PC-9 (cell line): Measurements from ENCODE around the gene PSME3IP1. TPM values are rescaled to one million over a fixed set of nuclear protein-coding genes. Genes with fewer than 3 reads are reported as not detected.

Experiments used
- BruUV-seq: library from RNA; stranded (reverse); fragments of 400-500 nt; replicated peaks from 2 replicates; lab custom pipeline; 2021; lab: Mats Ljungman, UMichigan
- CTCF ChIA-PET: fragments of 300-600 bp; sonication (Branson Sonifier 250); formaldehyde crosslinking; loops from one replicate; lab custom pipeline; 2022; ENCODE audit warnings: antibody characterized with exemption; lab: Charles Lee
- POLR2A ChIA-PET: fragments of 300-600 bp; sonication (Branson Sonifier 250); formaldehyde crosslinking; loops from one replicate; lab custom pipeline; 2022; ENCODE audit warnings: antibody characterized with exemption; ENCODE audit not compliant: unreplicated experiment; lab: Charles Lee
- DNase-seq, 2 experiments: peaks; one replicate each; pipeline versions ENCODE4 v3.0.0 to v3.0.0-alpha.2; 2015 to 2022; ENCODE audit warnings: mixed read lengths in 1 of 2
- H2AFZ ChIP-seq: fragments of 200-600 bp; sonication (generic); 2 replicates; pipeline ENCODE4 v1.8.1; 2017; ENCODE audit warnings: antibody characterized with exemption
- H3F3A ChIP-seq: fragments of 200-600 bp; sonication (generic); 2 replicates; pipeline ENCODE4 v1.8.1; 2017; ENCODE audit warnings: antibody characterized with exemption, mild to moderate bottlenecking, low read depth; ENCODE audit not compliant: insufficient read depth
- H3K27ac ChIP-seq: fragments of 200-600 bp; sonication (generic); 2 replicates; pipeline ENCODE4 v1.6.1; 2016; ENCODE audit warnings: mixed run types
- H3K27me3 ChIP-seq: fragments of 200-600 bp; sonication (generic); 2 replicates; pipeline ENCODE4 v1.6.1; 2016; ENCODE audit warnings: low read depth, mixed run types; ENCODE audit not compliant: insufficient read depth
- H3K36me3 ChIP-seq: fragments of 200-600 bp; sonication (generic); 2 replicates; pipeline ENCODE4 v1.6.1; 2016; ENCODE audit warnings: low read depth, mixed run types
- H3K4me1 ChIP-seq: fragments of 200-600 bp; sonication (generic); replicated peaks from 2 replicates; pipeline ENCODE4 v1.6.1; 2016; ENCODE audit warnings: mixed run types; ENCODE audit not compliant: insufficient read depth
- H3K4me2 ChIP-seq: fragments of 200-600 bp; sonication (generic); 2 replicates; pipeline ENCODE4 v1.6.1; 2017; ENCODE audit warnings: mixed run types
- H3K4me3 ChIP-seq: fragments of 200-600 bp; sonication (generic); 2 replicates; pipeline ENCODE4 v1.6.1; 2016; ENCODE audit warnings: mixed run types
- H3K79me2 ChIP-seq: fragments of 200-600 bp; sonication (generic); 2 replicates; pipeline ENCODE4 v1.6.1; 2017; ENCODE audit warnings: low read depth, mixed run types
- H3K9me2 ChIP-seq: fragments of 200-600 bp; sonication (generic); 2 replicates; pipeline ENCODE4 v1.8.1; 2017; ENCODE audit warnings: mild to moderate bottlenecking; ENCODE audit not compliant: insufficient read depth
- H3K9me3 ChIP-seq: fragments of 200-600 bp; sonication (generic); 2 replicates; pipeline ENCODE4 v1.8.1; 2016; ENCODE audit warnings: low read depth; ENCODE audit not compliant: insufficient read depth
- H4K20me1 ChIP-seq: fragments of 200-600 bp; sonication (generic); 2 replicates; pipeline ENCODE4 v1.8.1; 2017; ENCODE audit not compliant: insufficient read depth
- EZH2 ChIP-seq: fragments of 200-600 bp; sonication (generic); IDR thresholded peaks from 2 replicates; pipeline ENCODE4 v1.8.0; 2017; ENCODE audit warnings: antibody characterized with exemption, low read depth
- intact Hi-C: fragments of 100-400 bp; cut with micrococcal nuclease; formaldehyde crosslinking; loops from one replicate; pipeline ENCODE4 v1.10.0; 2022; ENCODE audit not compliant: unreplicated experiment
- total RNA-seq: library from RNA; stranded (reverse); gene quantifications from 2 replicates; pipeline ENCODE4 v1.2.3, GENCODE V29; 2021
- TF ChIP-seq, protein P1 (sequence below): fragments of 200-600 bp; sonication (generic); conservative IDR thresholded peaks from 2 replicates; pipeline ENCODE4 v1.6.1; 2017; ENCODE audit warnings: mixed run types, antibody characterized with exemption, mild to moderate bottlenecking, moderate library complexity

The PSME3IP1 gene
- total RNA-seq, 1 experiment from 2014 or later: 121 TPM

DNA sequence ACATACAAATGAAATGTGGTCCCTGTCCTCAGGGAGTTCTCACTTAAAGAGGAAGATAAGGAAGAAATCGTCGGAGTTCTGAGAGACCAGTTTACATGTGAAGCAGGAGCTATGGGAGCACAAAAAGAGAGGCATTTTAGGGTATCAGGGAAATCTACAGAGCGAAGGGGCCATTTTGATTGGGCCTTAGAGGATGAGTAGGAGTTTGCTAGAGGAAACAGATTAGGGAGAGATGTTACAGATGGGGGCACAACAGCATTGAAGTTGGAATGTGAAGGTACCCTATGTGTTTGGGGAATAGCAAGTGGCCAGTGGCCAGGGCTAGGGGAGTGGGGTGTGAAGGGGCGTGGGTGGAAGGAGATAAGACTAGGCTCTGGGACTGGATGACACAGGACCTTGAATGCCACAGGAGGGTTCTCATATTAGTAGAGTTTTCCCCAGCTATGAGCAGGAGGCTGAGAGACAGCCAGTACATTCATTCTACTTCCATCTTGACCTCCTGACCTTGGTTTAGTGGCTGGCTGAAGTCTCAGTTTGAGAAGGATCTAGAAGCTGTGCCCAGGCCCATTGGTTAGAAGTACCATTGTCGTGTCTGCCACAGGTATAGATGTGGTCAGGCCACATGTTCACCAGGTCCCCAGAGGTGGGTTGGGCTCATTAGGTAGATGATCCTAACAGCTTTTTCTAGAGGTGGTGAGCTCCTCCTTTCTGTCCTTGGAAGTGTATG, 58.6 kb downstream of the PSME3IP1 start:
- H3K4me3 ChIP-seq: no peak overlapping the region
- TF ChIP-seq EZH2: no peak
- TF ChIP-seq, protein P1, sequence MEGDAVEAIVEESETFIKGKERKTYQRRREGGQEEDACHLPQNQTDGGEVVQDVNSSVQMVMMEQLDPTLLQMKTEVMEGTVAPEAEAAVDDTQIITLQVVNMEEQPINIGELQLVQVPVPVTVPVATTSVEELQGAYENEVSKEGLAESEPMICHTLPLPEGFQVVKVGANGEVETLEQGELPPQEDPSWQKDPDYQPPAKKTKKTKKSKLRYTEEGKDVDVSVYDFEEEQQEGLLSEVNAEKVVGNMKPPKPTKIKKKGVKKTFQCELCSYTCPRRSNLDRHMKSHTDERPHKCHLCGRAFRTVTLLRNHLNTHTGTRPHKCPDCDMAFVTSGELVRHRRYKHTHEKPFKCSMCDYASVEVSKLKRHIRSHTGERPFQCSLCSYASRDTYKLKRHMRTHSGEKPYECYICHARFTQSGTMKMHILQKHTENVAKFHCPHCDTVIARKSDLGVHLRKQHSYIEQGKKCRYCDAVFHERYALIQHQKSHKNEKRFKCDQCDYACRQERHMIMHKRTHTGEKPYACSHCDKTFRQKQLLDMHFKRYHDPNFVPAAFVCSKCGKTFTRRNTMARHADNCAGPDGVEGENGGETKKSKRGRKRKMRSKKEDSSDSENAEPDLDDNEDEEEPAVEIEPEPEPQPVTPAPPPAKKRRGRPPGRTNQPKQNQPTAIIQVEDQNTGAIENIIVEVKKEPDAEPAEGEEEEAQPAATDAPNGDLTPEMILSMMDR: no peak
- H3K27me3 ChIP-seq: no peaks in the 10 kb centered on the region
- no peaks in the 10 kb centered on the region for H3K4me1 ChIP-seq
- H3K27ac ChIP-seq: no peak overlapping the region
- no peaks in the 10 kb centered on the region for H4K20me1 ChIP-seq
- intact Hi-C loops: no loop called here
- no TSS peak for BruUV-seq
- no peak overlapping the region for H2AFZ ChIP-seq
- no peaks in the 10 kb centered on the region for H3K9me2 ChIP-seq
- no peaks in the 10 kb centered on the region for H3K79me2 ChIP-seq
- ChIA-PET POLR2A (no interaction called here), CTCF (no interaction called here)
- no peaks in the 10 kb centered on the region for H3K9me3 ChIP-seq
- no peaks in the 10 kb centered on the region for H3K36me3 ChIP-seq
- DNase-seq: no peak
- no peaks in the 10 kb centered on the region for H3F3A ChIP-seq
- no peak overlapping the region for H3K4me2 ChIP-seq

DNA sequence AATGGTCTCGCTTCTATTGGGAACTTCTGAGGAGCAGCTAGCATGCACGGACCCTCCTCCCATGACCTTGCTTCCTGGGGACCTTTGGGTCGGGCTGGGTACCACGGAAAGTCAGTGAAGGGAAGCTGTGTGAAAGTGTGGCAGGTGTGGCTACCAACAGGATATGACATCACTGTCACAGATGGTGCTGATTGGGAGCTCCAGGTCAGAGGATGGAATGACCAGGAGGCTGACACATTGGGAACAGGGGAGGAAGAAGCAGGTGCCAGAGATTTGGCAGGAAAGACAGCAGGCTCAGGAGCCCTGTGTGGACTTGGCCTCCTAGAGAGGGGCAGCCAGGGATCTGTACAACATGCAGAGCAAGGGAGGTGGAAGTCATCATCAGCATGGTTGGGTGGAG, 59.4 kb downstream of the PSME3IP1 start:
- Histone ChIP-seq H3K4me1 (no peaks in the 10 kb centered on the region), H3K36me3 (no peaks in the 10 kb centered on the region), H3F3A (no peaks in the 10 kb centered on the region), H3K9me2 (no peaks in the 10 kb centered on the region), H3K4me2 (no peak overlapping the region), H3K79me2 (no peaks in the 10 kb centered on the region), H3K27me3 (no peaks in the 10 kb centered on the region), H3K27ac (no peak overlapping the region), H3K9me3 (no peaks in the 10 kb centered on the region), H4K20me1 (no peaks in the 10 kb centered on the region), H3K4me3 (no peak overlapping the region), H2AFZ (no peak overlapping the region)
- CTCF ChIA-PET: no interaction called here
- DNase-seq: no peak
- TF ChIP-seq EZH2: no peak
- TF ChIP-seq, protein P1: no peak
- BruUV-seq: no TSS peak
- intact Hi-C loops: no loop called here
- POLR2A ChIA-PET: no interaction called here

DNA sequence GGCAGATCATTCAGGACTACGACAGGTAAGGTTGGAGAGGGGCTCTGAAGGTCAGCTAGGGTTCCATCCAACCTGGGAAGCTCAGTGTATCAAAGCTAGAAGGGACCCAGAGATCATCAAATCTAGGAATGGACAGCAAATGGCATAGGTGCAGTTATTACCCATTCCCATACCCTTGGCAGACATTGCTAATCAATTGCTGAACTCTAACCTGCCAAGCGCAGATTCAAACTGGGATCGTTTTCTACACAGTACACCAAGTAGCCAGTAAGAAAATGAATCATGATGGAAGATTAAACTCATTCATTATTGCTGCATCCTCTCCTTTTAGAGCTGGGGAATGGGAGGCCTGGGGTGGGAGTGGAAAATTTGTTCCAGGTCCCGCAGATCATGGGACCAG, 59.9 kb downstream of the PSME3IP1 start:
- no peaks in the 10 kb centered on the region for H3K9me3 ChIP-seq

More for the DNA sequence above, 59.9 kb downstream of the PSME3IP1 start:
- DNase-seq: no peak
- Histone ChIP-seq H3K27ac (no peak overlapping the region), H3K4me1 (no peaks in the 10 kb centered on the region), H3K4me2 (no peak overlapping the region), H3K36me3 (no peaks in the 10 kb centered on the region), H4K20me1 (no peaks in the 10 kb centered on the region), H3K27me3 (no peaks in the 10 kb centered on the region), H2AFZ (no peak overlapping the region), H3K79me2 (no peaks in the 10 kb centered on the region), H3K4me3 (no peak overlapping the region), H3F3A (no peaks in the 10 kb centered on the region), H3K9me2 (no peaks in the 10 kb centered on the region)
- intact Hi-C loops: no loop called here
- no TSS peak for BruUV-seq
- TF ChIP-seq, protein P1: no peak
- no peak for TF ChIP-seq EZH2
- CTCF ChIA-PET: no interaction called here
- POLR2A ChIA-PET: no interaction called here
